GM18909 (cell line): Measurements from ENCODE around the gene ICAM5.
"Not testable (repeated sequence)": the region's sequence is repeated elsewhere in the genome, so short reads cannot be mapped to it uniquely, and the experiment has no call there.

Experiments
- ATAC-seq: cut with Tn5 transposase; IDR thresholded peaks from one replicate; pipeline ENCODE4 v1.9.1; 2021; ENCODE audit warnings: mild to moderate bottlenecking; ENCODE audit not compliant: unreplicated experiment, poor library complexity

Gene ICAM5

DNA sequence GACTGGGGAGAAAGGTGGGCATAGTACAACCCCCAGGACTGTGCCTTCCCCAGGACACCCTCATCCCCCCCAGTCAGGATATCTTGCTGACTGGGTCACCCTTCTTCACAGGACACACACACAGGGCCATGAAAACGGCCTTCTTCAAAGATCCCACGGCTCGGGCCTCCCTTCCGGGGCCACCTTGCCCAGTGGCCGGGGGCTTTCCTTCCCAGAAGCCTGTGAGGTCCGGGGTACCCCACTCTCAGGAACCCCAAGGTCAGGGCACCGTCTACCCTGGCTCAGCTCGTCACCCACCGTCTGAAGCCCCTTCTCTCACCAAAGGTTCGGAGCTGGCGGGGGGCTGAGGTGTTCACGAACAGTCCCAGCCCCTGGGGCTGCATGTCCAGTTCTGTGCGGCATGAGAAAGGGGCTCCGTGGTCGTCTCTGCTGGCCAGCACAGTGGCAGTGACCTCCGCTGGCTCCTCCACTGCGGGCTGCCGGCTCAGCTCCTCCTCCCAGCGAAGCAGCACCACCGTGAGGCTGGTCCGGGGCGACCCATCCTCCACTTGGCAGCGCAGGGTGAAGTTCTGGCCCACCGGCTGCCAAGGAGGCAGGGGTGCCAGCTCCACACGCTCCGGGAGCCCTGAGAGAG, 45.7 kb downstream of the ICAM5 start:
- no peak for ATAC-seq

DNA sequence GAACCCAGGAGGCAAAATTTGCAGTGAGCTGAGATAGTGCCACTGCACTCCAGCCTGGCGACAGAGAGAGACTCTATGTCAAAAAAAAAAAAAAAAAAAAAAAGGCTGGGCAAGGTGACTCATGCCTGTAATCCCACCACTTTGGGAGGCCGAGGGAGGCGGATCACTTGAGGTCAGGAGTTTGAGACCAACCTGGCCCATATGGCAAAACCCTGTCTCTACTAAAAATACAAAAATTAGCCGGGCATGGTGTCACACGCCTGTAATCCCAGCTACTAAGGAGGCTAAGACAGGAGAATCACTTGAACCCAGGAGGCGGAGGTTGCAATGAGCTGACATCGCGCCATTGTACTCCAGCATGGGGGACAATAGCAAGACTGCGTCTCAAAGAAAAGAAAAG, 47.0 kb downstream of the ICAM5 start:
- ATAC-seq, result not testable (repeated sequence)

DNA sequence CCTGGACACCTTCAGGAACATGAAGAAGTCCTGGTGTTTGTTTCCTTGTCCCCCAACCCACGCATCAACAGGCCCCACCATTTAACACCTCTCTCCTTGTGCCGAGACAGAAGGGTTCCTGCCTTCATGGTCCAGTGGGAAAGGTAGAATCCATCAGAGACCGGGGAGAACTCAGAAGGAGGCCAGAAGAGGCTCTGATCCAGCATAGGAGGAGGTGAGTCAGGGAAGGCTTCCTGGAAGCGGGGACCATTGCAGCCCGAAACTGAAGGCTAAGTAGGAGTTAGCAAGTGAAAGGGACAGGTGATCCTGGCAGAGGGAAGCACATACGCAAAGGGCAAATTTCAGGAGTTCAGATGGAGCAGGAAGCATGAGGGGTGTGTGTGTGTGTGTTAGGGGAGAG, 49.2 kb downstream of the ICAM5 start:
- ATAC-seq, result no peak

GRCh38 chr19:10339380-10339960, 49.7 kb downstream of the ICAM5 start, which contains the start of gene ICAM3:
TSS of gene ICAM3 (minus strand) at chr19:10339624. CDS start at chr19:10339614, 10 bp downstream.
- peak; percentile 72 for ATAC-seq

DNA sequence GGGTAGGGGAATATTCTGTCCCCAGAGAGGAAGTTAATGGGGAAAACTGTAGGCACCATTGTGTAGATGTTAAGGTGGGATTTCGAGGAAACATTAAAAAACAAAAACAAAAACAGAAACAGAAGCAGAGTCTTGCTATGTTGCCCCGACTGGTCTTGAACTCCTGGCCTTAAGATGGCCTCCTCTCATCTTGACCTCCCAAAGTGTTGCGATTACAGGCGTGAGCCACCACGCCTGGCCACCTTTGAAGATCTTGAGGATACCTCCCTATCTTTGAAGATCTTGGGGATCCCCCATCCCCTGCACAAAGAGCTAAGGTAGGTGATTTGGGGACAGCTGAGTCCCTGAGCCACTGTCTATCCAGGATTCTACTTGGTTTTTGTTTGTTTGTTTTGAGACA, 50.2 kb downstream of the ICAM5 start:
- no peak for ATAC-seq

DNA sequence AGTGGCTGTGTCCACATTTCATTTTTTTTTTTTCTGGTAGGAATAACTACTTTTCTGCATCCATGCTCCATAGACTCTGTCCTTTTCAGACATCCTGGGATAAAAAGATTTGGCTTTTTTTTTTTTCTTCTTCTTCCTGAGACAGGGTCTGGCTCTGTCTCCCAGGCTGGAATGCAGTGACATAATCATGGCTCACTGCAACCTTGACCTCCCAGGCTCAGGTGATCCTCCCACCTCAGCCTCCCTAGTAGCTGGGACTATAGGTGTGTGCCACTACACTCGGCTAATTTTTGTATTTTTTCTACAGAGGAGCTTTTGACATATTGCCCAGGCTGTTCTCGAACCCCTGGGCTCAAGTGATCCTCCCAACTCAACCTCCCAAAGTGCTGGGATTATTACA, 53.7 kb downstream of the ICAM5 start:
- no peak for ATAC-seq

- ATAC-seq, result no peak
Observed at GRCh38 chr19:10344780-10345179, 55.0 kb downstream of the ICAM5 start.
